Activated CD8-positive, alpha-beta T cell treated with anti-CD3 and anti-CD28 coated beads for 36 hours (primary cell): ENCODE measurements around the gene BCL3. TPM values are rescaled to one million over a fixed set of nuclear protein-coding genes. Genes with fewer than 3 reads are reported as not detected.

ENCODE experiments used
- ATAC-seq: fragments of 200-7000 bp; cut with Tn5 transposase; one replicate; pipeline ENCODE4 v1.10.0; 2021; ENCODE audit warnings: mild to moderate bottlenecking, moderate library complexity
- CTCF ChIA-PET: fragments of 350-600 bp; sonication (Branson Sonifier 250); formaldehyde crosslinking; loops from one replicate; lab custom pipeline; 2021; ENCODE audit warnings: antibody characterized with exemption; lab: Charles Lee
- POLR2A ChIA-PET: fragments of 350-600 bp; sonication (Branson Sonifier 250); formaldehyde crosslinking; loops from one replicate; lab custom pipeline; 2021; ENCODE audit warnings: antibody characterized with exemption; lab: Charles Lee
- DNase-seq: peaks from one replicate; pipeline ENCODE4 v3.0.0-alpha.2; 2020
- H3K27ac Mint-ChIP-seq: one replicate; pipeline ENCODE4 v1.8.0; 2021; ENCODE audit warnings: mild to moderate bottlenecking, mixed read lengths
- H3K27me3 Mint-ChIP-seq: one replicate; pipeline ENCODE4 v1.8.0; 2021; ENCODE audit warnings: mixed read lengths
- H3K36me3 Mint-ChIP-seq: one replicate; pipeline ENCODE4 v1.8.0; 2021; ENCODE audit warnings: low read depth, mixed read lengths
- H3K4me1 Mint-ChIP-seq: one replicate; pipeline ENCODE4 v1.8.0; 2021; ENCODE audit warnings: low read depth, mixed read lengths
- H3K4me3 Mint-ChIP-seq: one replicate; pipeline ENCODE4 v1.8.0; 2021; ENCODE audit warnings: mild to moderate bottlenecking, moderate library complexity, mixed read lengths
- H3K9me3 Mint-ChIP-seq: one replicate; pipeline ENCODE4 v1.8.0; 2021; ENCODE audit warnings: mixed read lengths
- CTCF ChIP-seq: fragments of 200-600 bp; IDR thresholded peaks from one replicate; pipeline ENCODE4 v1.8.0; 2022; ENCODE audit warnings: antibody characterized with exemption, mild to moderate bottlenecking
- intact Hi-C: fragments of 100-400 bp; cut with micrococcal nuclease; formaldehyde crosslinking; loops from one replicate; pipeline ENCODE4 v1.10.0; 2022
- total RNA-seq, 2 experiments: library from RNA; stranded (reverse); gene quantifications; one replicate each; pipeline ENCODE4 v1.2.3, GENCODE V29; 2021

The BCL3 gene
- total RNA-seq = 10 to 100 TPM; 22.8 to 27.7 TPM

DNA sequence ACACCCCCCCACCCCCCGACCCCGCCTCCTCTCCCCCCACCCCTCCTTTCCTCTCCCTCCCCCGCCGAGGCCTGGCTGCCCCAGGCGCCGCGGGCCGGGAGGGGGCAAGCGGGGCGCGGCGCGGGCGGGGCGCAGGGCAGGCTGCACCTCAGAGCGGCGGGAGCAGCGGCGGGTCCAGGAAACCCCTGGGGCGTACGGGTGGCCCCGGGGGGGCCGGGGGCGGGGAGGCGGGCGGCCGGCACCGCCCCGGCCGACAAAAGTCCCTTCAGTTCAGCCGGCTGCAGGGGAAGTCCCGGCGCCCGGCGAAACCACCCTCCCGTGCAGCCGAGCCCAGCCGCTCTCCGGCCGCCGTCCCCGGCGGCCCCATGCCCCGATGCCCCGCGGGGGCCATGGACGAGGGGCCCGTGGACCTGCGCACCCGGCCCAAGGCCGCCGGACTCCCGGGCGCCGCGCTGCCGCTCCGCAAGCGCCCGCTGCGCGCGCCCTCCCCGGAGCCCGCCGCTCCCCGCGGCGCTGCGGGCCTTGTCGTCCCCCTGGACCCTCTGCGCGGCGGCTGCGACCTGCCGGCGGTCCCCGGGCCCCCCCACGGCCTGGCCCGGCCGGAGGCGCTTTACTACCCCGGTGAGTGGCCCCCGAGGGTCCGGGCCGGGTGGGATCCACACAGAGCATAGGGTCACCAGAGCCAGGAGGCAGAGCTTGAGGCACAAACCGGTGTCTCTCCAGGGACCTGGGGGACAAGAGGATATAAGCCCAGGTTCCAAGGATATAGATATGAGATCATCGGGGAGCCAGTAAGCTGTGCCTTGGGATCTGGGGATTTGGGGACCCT is at the start of gene BCL3:
TSS of gene BCL3 (plus strand) at position 283 of the 829 bp plus-strand sequence. CDS start at position 366, 83 bp downstream.
- H3K36me3 Mint-ChIP-seq = peaks cover 35% of the 10 kb centered on the region
- TF ChIP-seq CTCF = no peak
- intact Hi-C loops = no loop called here
- peaks cover 49% of the 10 kb centered on the region for H3K4me1 Mint-ChIP-seq
- H3K4me3 Mint-ChIP-seq = peak within 1 kb of the TSS; percentile 87
- CTCF ChIA-PET = interaction anchor here (1.1 to 2.3 kb wide), 5 partner anchors 8 to 35 kb away, joined by 3 to 14 read pairs (median 4); no protein-coding TSS in a partner anchor
- POLR2A ChIA-PET = interaction anchor here (0.6 to 1.0 kb wide), 4 partner anchors 26 to 253 kb away, joined by 3 read pairs; partner anchors contain the start of gene RELB
- H3K27ac Mint-ChIP-seq = peak within 1 kb of the TSS; percentile 90
- no peaks in the 10 kb centered on the region for H3K9me3 Mint-ChIP-seq
- no peaks in the 10 kb centered on the region for H3K27me3 Mint-ChIP-seq
- ATAC-seq = peak; percentile 38
- peak; percentile 72 for DNase-seq

DNA sequence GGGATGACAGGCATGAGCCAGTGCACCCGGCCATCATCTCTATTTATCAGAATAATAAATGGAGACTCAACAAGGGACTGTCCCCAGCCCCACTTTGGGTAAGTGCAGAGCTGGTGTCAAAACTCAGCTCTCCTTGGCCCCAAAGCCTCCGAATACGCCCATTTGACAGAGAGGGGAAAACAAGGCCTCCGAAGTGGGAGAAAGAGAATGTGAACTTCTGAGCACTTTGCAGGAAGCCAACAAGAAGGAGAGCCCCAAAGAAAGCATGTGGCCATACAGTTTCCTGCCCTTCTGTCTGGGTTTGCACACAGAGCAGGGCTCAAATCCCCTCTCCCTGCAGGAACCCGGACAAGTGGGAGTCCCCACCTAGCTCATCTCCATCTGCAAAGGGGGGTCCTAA is 48.0 kb upstream of the BCL3 start:
- Mint-ChIP-seq H3K27ac (no peak overlapping the region), H3K36me3 (no peaks in the 10 kb centered on the region), H3K9me3 (no peaks in the 10 kb centered on the region), H3K27me3 (peaks cover 6% of the 10 kb centered on the region), H3K4me3 (no peak overlapping the region), H3K4me1 (no peaks in the 10 kb centered on the region)
- ATAC-seq = no peak
- intact Hi-C loops = no loop called here
- TF ChIP-seq CTCF = no peak
- CTCF ChIA-PET = interaction anchor here (1.0 to 2.1 kb wide), 2 partner anchors 70 to 84 kb away, joined by 3 to 7 read pairs; no protein-coding TSS in a partner anchor
- DNase-seq = no peak
- POLR2A ChIA-PET = no interaction called here

DNA sequence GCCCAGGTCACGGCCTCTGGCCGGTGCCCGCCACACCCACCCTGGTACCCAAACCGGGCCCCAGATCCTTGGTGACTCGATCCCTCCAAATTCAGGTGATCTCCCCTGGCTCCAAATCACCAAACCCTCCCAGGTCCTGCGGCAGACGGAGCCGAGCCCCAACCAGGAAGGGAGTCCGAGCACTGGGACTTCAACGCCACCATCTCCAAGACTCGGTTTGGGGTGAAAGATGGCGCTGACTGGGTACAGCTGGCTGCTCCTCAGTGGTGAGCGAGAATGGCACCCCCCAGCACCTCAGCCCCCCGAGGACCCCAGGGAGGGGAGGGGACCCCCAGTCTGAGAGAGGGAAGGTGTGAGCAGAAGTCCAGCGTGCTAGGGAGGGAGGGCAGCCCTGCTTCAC is 47.3 kb upstream of the BCL3 start:
- ATAC-seq (no peak), DNase-seq (no peak)
- no peaks in the 10 kb centered on the region for H3K4me1 Mint-ChIP-seq
- H3K27ac Mint-ChIP-seq = no peak overlapping the region
- no peaks in the 10 kb centered on the region for H3K9me3 Mint-ChIP-seq
- H3K4me3 Mint-ChIP-seq = no peak overlapping the region
- H3K27me3 Mint-ChIP-seq = peaks cover 6% of the 10 kb centered on the region
- POLR2A ChIA-PET = no interaction called here
- TF ChIP-seq CTCF = no peak
- CTCF ChIA-PET = interaction anchor here (1.1 kb wide), 1 partner anchor 12 kb away, joined by 3 read pairs; no protein-coding TSS in a partner anchor
- intact Hi-C loops = no loop called here
- H3K36me3 Mint-ChIP-seq = no peaks in the 10 kb centered on the region

- CTCF ChIA-PET = interaction anchor here (1.0 to 1.6 kb wide), 3 partner anchors 13 to 68 kb away, joined by 3 to 7 read pairs (median 4); no protein-coding TSS in a partner anchor
- Mint-ChIP-seq H3K4me1 (no peaks in the 10 kb centered on the region), H3K27ac (no peak overlapping the region), H3K36me3 (no peaks in the 10 kb centered on the region), H3K9me3 (no peaks in the 10 kb centered on the region), H3K27me3 (peaks cover 3% of the 10 kb centered on the region), H3K4me3 (no peak overlapping the region)
- POLR2A ChIA-PET = no interaction called here
- ATAC-seq = no peak
- DNase-seq = no peak
- TF ChIP-seq CTCF = no peak
- intact Hi-C loops = no loop called here
These were observed 45.8 kb upstream of the BCL3 start for GRCh38 chr19:44702551-44703176.
